Fibroblast of the aortic adventitia (primary cell): Measurements from ENCODE around the gene GDF10. TPM values are rescaled to one million over a fixed set of nuclear protein-coding genes. Genes with fewer than 3 reads are reported as not detected.

ENCODE experiments used
- DNase-seq: peaks from one replicate; pipeline ENCODE4 v3.0.0-alpha.2; 2010; ENCODE audit warnings: low read depth
- H3K4me3 ChIP-seq: 2 replicates; pipeline ENCODE4 v1.5.1; 2011; ENCODE audit warnings: low read depth, mild to moderate bottlenecking, control low read depth, low read length, moderate library complexity
- CTCF ChIP-seq: IDR thresholded peaks from 2 replicates; pipeline ENCODE4 v1.5.1; 2011; ENCODE audit warnings: mild to moderate bottlenecking, low read length, control low read depth, inconsistent platforms; ENCODE audit not compliant: insufficient read depth
- total RNA-seq: library from RNA; depleted of rRNA; stranded (reverse); fragments of >200 nt; gene quantifications from 2 replicates; pipeline ENCODE4 v1.2.3, GENCODE V29; 2012; ENCODE audit warnings: low replicate concordance

Gene GDF10
- total RNA-seq, 1 donor: 11.1 TPM

- H3K4me3 ChIP-seq: no peak overlapping the region
- DNase-seq: no peak
- TF ChIP-seq CTCF: no peak
These were observed 48.9 kb downstream of the GDF10 start for GRCh38 chr10:47348661-47349470.

GRCh38 chr10:47349516-47349915 lies 49.5 kb downstream of the GDF10 start:
- no peak overlapping the region for H3K4me3 ChIP-seq
- no peak for DNase-seq
- TF ChIP-seq CTCF: no peak

GRCh38 chr10:47349941-47350371 lies 50.0 kb downstream of the GDF10 start:
- no peak for TF ChIP-seq CTCF
- DNase-seq: no peak
- H3K4me3 ChIP-seq: no peak overlapping the region

GRCh38 chr10:47350671-47351640 lies 51.0 kb downstream of the GDF10 start:
- no peak overlapping the region for H3K4me3 ChIP-seq
- TF ChIP-seq CTCF: no peak
- no peak for DNase-seq

GRCh38 chr10:47351899-47352815 lies 52.2 kb downstream of the GDF10 start:
- H3K4me3 ChIP-seq: no peak overlapping the region
- no peak for DNase-seq
- no peak for TF ChIP-seq CTCF

GRCh38 chr10:47353351-47353750 lies 53.4 kb downstream of the GDF10 start:
- DNase-seq: no peak
- no peak overlapping the region for H3K4me3 ChIP-seq
- TF ChIP-seq CTCF: no peak
